Ishikawa (cell line): ENCODE data around the gene CFP.

Experiments
- CEBPB ChIP-seq: IDR thresholded peaks from 2 replicates; pipeline ENCODE4 v1.6.1; 2012
- CREB1 ChIP-seq: IDR thresholded peaks from 2 replicates; pipeline ENCODE4 v1.6.1; 2012; ENCODE audit warnings: low read depth
- EGR1 ChIP-seq: IDR thresholded peaks from 2 replicates; pipeline ENCODE4 v1.6.1; 2012
- EP300 ChIP-seq: IDR thresholded peaks from 2 replicates; pipeline ENCODE4 v1.6.1; 2012; ENCODE audit warnings: borderline replicate concordance
- FOXM1 ChIP-seq: IDR thresholded peaks from 2 replicates; pipeline ENCODE4 v1.6.1; 2012; ENCODE audit warnings: low read depth, borderline replicate concordance
- MAX ChIP-seq: IDR thresholded peaks from 2 replicates; pipeline ENCODE4 v1.6.1; 2012
- NFIC ChIP-seq: IDR thresholded peaks from 2 replicates; pipeline ENCODE4 v1.6.1; 2012
- RAD21 ChIP-seq: IDR thresholded peaks from 2 replicates; pipeline ENCODE4 v1.6.1; 2012; ENCODE audit warnings: low read depth
- REST ChIP-seq: IDR thresholded peaks from 2 replicates; pipeline ENCODE4 v1.6.1; 2012; ENCODE audit warnings: low read depth, mild to moderate bottlenecking
- TAF1 ChIP-seq: IDR thresholded peaks from 2 replicates; pipeline ENCODE4 v1.6.1; 2012; ENCODE audit warnings: low read depth, mild to moderate bottlenecking
- TCF12 ChIP-seq: IDR thresholded peaks from 2 replicates; pipeline ENCODE4 v1.6.1; 2012; ENCODE audit warnings: low read depth
- TEAD4 ChIP-seq: IDR thresholded peaks from 2 replicates; pipeline ENCODE4 v1.6.1; 2012
- USF1 ChIP-seq: IDR thresholded peaks from 2 replicates; pipeline ENCODE4 v1.6.1; 2012
- YY1 ChIP-seq: IDR thresholded peaks from 2 replicates; pipeline ENCODE4 v1.6.1; 2012; ENCODE audit warnings: low read depth
- ZBTB7A ChIP-seq: IDR thresholded peaks from 2 replicates; pipeline ENCODE4 v1.6.1; 2012; ENCODE audit warnings: low read depth

The CFP gene

GRCh38 chrX:47613082-47613481 lies 16.6 kb downstream of the CFP start:
- TF ChIP-seq YY1 (no peak), FOXM1 (no peak), USF1 (no peak), ZBTB7A (no peak), REST (no peak), CREB1 (no peak), TCF12 (no peak), EP300 (no peak), EGR1 (no peak), MAX (no peak), TEAD4 (no peak), CEBPB (no peak), NFIC (no peak), RAD21 (no peak), TAF1 (no peak)

- TF ChIP-seq REST (no peak), FOXM1 (no peak), RAD21 (no peak), TCF12 (no peak), YY1 (no peak), CEBPB (no peak), NFIC (no peak), ZBTB7A (no peak), TEAD4 (no peak), USF1 (no peak), MAX (no peak), CREB1 (no peak), TAF1 (no peak), EP300 (no peak), EGR1 (no peak)
Observed at GRCh38 chrX:47612418-47612817, 17.3 kb downstream of the CFP start.

- no peak for TF ChIP-seq USF1
- TF ChIP-seq YY1, result no peak
- no peak for TF ChIP-seq TAF1
- TF ChIP-seq EGR1, result no peak
- TF ChIP-seq RAD21, result no peak
- TF ChIP-seq TCF12, result no peak
- TF ChIP-seq CEBPB, result no peak
- no peak for TF ChIP-seq CREB1
- TF ChIP-seq EP300, result no peak
- no peak for TF ChIP-seq NFIC
- no peak for TF ChIP-seq FOXM1
- TF ChIP-seq TEAD4, result no peak
- TF ChIP-seq REST, result no peak
- no peak for TF ChIP-seq ZBTB7A
- no peak for TF ChIP-seq MAX
Observed at GRCh38 chrX:47611926-47612325, 17.8 kb downstream of the CFP start.

- TF ChIP-seq RAD21 (no peak), YY1 (no peak), NFIC (no peak), CREB1 (no peak), FOXM1 (no peak), TEAD4 (no peak), EGR1 (no peak), USF1 (no peak), ZBTB7A (no peak), MAX (no peak), TCF12 (no peak), REST (no peak), EP300 (no peak), TAF1 (no peak), CEBPB (no peak)
Observed at GRCh38 chrX:47611489-47611888, 18.2 kb downstream of the CFP start.
